Measurements from ENCODE around the gene OR8H2. TPM values are rescaled to one million over a fixed set of nuclear protein-coding genes. Genes with fewer than 3 reads are reported as not detected.
"Not testable (repeated sequence)": the region's sequence is repeated elsewhere in the genome, so short reads cannot be mapped to it uniquely, and the experiment has no call there.

Gene OR8H2
- not detected in 2 replicates for total RNA-seq
- polyA plus RNA-seq, result not detected in 2 replicates
- polyA plus RNA-seq (2011; cell fraction: cytosol; rRNA removed), result not detected in 2 replicates
- polyA plus RNA-seq (2011; cell fraction: nucleus; rRNA removed), result not detected in 2 replicates
- not detected in 2 replicates for polyA plus RNA-seq (2012)
- polyA minus RNA-seq, result not detected in 2 replicates
- not detected for polyA minus RNA-seq (2011; cell fraction: cytosol; rRNA and poly(A)+ RNA removed)
- polyA minus RNA-seq (2011; cell fraction: nucleus; rRNA and poly(A)+ RNA removed), result not detected in 2 replicates
- Bru-seq, nascent RNA, result not detected
- BruChase-seq, experiment 1, labeled RNA remaining after a 6-hour chase, result not detected
- not detected for BruChase-seq, experiment 2, labeled RNA remaining after a 2-hour chase
- long read RNA-seq, result 0 reads

- no peak within 1 kb of the TSS for H2AFZ ChIP-seq (ENCODE audit: low read depth, low read length)
- no peaks in the 10 kb centered on the region for H3K9me3 ChIP-seq (replicated peaks; ENCODE audit: control insufficient read depth, insufficient read depth, low read length)
- no peak within 1 kb of the TSS for H3K27ac ChIP-seq (ENCODE audit: insufficient read depth, low read depth, low read length)
- FAIRE-seq, result no peak
- ChIA-PET POLR2A (no interaction called here), CTCF (no interaction called here)
- H3K4me2 ChIP-seq (ENCODE audit: insufficient read depth, low read length), result no peak within 1 kb of the TSS
- no peak within 1 kb of the TSS for H3K9ac ChIP-seq (replicated peaks; ENCODE audit: extremely low read depth, insufficient read depth, low read length)
- no peaks in the 10 kb centered on the region for H3K27me3 ChIP-seq (ENCODE audit: control insufficient read depth in 2 of 2, insufficient read depth in 2 of 2, low read length in 2 of 2)
- H3K9me1 ChIP-seq (replicated peaks; ENCODE audit: control insufficient read depth, extremely low read depth, insufficient read depth, low read length), result no peaks in the 10 kb centered on the region
- H3K79me2 ChIP-seq (ENCODE audit: control insufficient read depth, insufficient read depth, low read length), result no peaks in the 10 kb centered on the region
- dilution Hi-C loops (cut with MboI; ENCODE audit: extremely low pct_ligation_motif_present, low sequenced_read_pairs) (no loop called here), intact Hi-C loops (cut with micrococcal nuclease) (no loop called here)
- TF ChIP-seq JUN (IDR thresholded peaks at IDR 0.05; ENCODE audit: borderline replicate concordance, insufficient read depth, insufficient read length, low read depth) (no peak), MAX (IDR thresholded peaks at IDR 0.05; ENCODE audit: insufficient read depth, insufficient read length) (no peak), CTCF (IDR thresholded peaks at IDR 0.05; ENCODE audit: extremely low read depth in 1 of 2, insufficient read depth in 1 of 2, low read depth in 1 of 2, low read length in 2 of 2) (no peak), EZH2 (IDR thresholded peaks at IDR 0.05; ENCODE audit: borderline replicate concordance, low read depth, low read length, severe bottlenecking) (no peak), MYC (IDR thresholded peaks at IDR 0.05; ENCODE audit: low read depth, low read length) (no peak), POLR2A (IDR thresholded peaks at IDR 0.05; ENCODE audit: low read depth, low read length) (no peak), POLR2AphosphoS5 (IDR thresholded peaks at IDR 0.05; ENCODE audit: insufficient read depth, low read depth, low read length) (no peak), FOS (IDR thresholded peaks at IDR 0.05; ENCODE audit: borderline replicate concordance, insufficient read depth, low read length) (no peak), GATA2 (IDR thresholded peaks at IDR 0.05; ENCODE audit: insufficient read depth, insufficient read length, low read depth, low read length) (no peak)
- no peak within 1 kb of the TSS for H3K4me3 ChIP-seq (replicated peaks in 1 of 3; ENCODE audit: insufficient read depth in 1 of 3, low read depth in 1 of 3, low read length in 3 of 3)
- no peaks in the 10 kb centered on the region for H3K4me1 ChIP-seq (ENCODE audit: control insufficient read depth, extremely low read depth, insufficient read depth, low read length)
- no peak for DNase-seq (ENCODE audit: low read depth, low spot score)
- BruUV-seq (replicated peaks), result no TSS peak
- no peaks in the 10 kb centered on the region for H3K36me3 ChIP-seq (ENCODE audit: control insufficient read depth in 2 of 2, extremely low read depth in 1 of 2, insufficient read depth in 2 of 2, low read length in 2 of 2)
- no peaks in the 10 kb centered on the region for H4K20me1 ChIP-seq (replicated peaks; ENCODE audit: control insufficient read depth, extremely low read depth, insufficient read depth, low read length)
Measured at GRCh38 chr11:56103210-56103737, at the start of gene OR8H2. OR8H2 (plus strand) TSS chr11:56103687; CDS start chr11:56105043, 1,356 bp downstream.

GRCh38 chr11:56056366-56056765 lies 47.1 kb upstream of the OR8H2 start:
- POLR2A ChIA-PET; H3K36me3 ChIP-seq (ENCODE audit: control insufficient read depth in 2 of 2, extremely low read depth in 1 of 2, insufficient read depth in 2 of 2, low read length in 2 of 2); H4K20me1 ChIP-seq (replicated peaks; ENCODE audit: control insufficient read depth, extremely low read depth, insufficient read depth, low read length); H3K4me2 ChIP-seq (ENCODE audit: insufficient read depth, low read length); FAIRE-seq; dilution Hi-C loops (cut with MboI; ENCODE audit: extremely low pct_ligation_motif_present, low sequenced_read_pairs); H3K9me1 ChIP-seq (replicated peaks; ENCODE audit: control insufficient read depth, extremely low read depth, insufficient read depth, low read length); DNase-seq (ENCODE audit: low read depth, low spot score); H3K4me3 ChIP-seq (replicated peaks in 1 of 3; ENCODE audit: insufficient read depth in 1 of 3, low read depth in 1 of 3, low read length in 3 of 3); H2AFZ ChIP-seq (ENCODE audit: low read depth, low read length); H3K9ac ChIP-seq (replicated peaks; ENCODE audit: extremely low read depth, insufficient read depth, low read length); BruUV-seq (replicated peaks); H3K27me3 ChIP-seq (ENCODE audit: control insufficient read depth in 2 of 2, insufficient read depth in 2 of 2, low read length in 2 of 2); intact Hi-C loops (cut with micrococcal nuclease); H3K9me3 ChIP-seq (replicated peaks; ENCODE audit: control insufficient read depth, insufficient read depth, low read length); CTCF ChIA-PET; H3K79me2 ChIP-seq (ENCODE audit: control insufficient read depth, insufficient read depth, low read length); H3K27ac ChIP-seq (ENCODE audit: insufficient read depth, low read depth, low read length); H3K4me1 ChIP-seq (ENCODE audit: control insufficient read depth, extremely low read depth, insufficient read depth, low read length): not testable (repeated sequence)
